Measurements from ENCODE around the gene LRRC23.
A peak's percentile ranks its signal among the peaks of the same experiment; 100 is the strongest.

DNA sequence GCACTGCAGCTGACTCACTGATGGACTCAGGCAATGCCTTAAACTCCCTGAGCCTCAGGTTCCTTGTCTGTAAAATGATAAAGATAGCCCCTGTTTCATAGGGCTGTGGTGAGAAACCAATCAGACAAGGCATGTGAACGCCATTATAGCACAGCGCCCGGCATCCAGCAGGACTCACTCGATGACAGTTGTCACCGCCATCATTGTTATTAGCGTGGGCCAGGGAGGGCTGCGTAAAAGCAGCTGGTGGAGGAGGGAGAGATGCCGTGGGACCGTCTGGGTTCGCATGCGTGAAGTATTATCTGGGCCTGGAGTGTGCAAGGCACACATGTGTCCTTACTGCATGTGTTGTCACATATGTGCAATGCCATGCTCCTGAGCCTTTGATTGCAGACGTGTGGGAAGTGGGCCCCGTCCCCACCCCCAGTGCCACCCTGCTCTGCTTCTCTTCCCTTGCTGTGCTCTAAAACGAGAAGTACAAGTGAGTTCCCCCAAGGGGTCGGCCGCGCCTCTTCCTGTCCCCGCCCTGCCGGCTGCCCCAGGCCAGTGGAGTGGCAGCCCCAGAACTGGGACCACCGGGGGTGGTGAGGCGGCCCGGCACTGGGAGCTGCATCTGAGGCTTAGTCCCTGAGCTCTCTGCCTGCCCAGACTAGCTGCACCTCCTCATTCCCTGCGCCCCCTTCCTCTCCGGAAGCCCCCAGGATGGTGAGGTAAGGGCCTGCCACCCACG, 46.4 kb downstream of the LRRC23 start, which contains the start of gene PTPN6:
- TF ChIP-seq, protein P1, sequence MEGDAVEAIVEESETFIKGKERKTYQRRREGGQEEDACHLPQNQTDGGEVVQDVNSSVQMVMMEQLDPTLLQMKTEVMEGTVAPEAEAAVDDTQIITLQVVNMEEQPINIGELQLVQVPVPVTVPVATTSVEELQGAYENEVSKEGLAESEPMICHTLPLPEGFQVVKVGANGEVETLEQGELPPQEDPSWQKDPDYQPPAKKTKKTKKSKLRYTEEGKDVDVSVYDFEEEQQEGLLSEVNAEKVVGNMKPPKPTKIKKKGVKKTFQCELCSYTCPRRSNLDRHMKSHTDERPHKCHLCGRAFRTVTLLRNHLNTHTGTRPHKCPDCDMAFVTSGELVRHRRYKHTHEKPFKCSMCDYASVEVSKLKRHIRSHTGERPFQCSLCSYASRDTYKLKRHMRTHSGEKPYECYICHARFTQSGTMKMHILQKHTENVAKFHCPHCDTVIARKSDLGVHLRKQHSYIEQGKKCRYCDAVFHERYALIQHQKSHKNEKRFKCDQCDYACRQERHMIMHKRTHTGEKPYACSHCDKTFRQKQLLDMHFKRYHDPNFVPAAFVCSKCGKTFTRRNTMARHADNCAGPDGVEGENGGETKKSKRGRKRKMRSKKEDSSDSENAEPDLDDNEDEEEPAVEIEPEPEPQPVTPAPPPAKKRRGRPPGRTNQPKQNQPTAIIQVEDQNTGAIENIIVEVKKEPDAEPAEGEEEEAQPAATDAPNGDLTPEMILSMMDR (IDR thresholded peaks at IDR 0.05), result no peak
- peak; percentile 45 for TF ChIP-seq POLR2A (IDR thresholded peaks at IDR 0.05)

All from right lobe of liver (tissue), 4 donors.